B cell (primary cell): ENCODE data around the gene ARHGAP26. TPM values are rescaled to one million over a fixed set of nuclear protein-coding genes. Genes with fewer than 3 reads are reported as not detected.

ENCODE experiments used
- ATAC-seq: fragments of 200-7000 bp; cut with Tn5 transposase; one replicate; pipeline ENCODE4 v1.10.0; 2021; ENCODE audit warnings: low read depth, mild to moderate bottlenecking, moderate number of reproducible peaks, moderate library complexity
- CTCF ChIA-PET: fragments of 350-600 bp; sonication (Branson Sonifier 250); formaldehyde crosslinking; loops from one replicate; lab custom pipeline; 2021; ENCODE audit warnings: antibody characterized with exemption, inconsistent platforms; lab: Charles Lee
- POLR2A ChIA-PET: fragments of 350-600 bp; sonication (Branson Sonifier 250); formaldehyde crosslinking; loops from one replicate; lab custom pipeline; 2021; ENCODE audit warnings: antibody characterized with exemption; lab: Charles Lee
- DNase-seq: peaks from one replicate; pipeline ENCODE4 v3.0.0; 2013
- H2AFZ ChIP-seq: 2 replicates; pipeline ENCODE4 v1.6.1; 2012; ENCODE audit warnings: mild to moderate bottlenecking, low read depth, low read length; ENCODE audit not compliant: insufficient read depth, poor library complexity, severe bottlenecking
- H3K27ac ChIP-seq, 2 donors: 1 replicate in 1 of 2; 2 replicates in 1 of 2; pipeline ENCODE4 v1.5.1; 2012 to 2013; ENCODE audit warnings: low read length in 2 of 2, mild to moderate bottlenecking in 2 of 2, moderate library complexity in 1 of 2
- H3K27me3 ChIP-seq, 4 experiments: fragments of 200-600 bp in 1 of 4; sonication (generic) in 1 of 4; replicated peaks in 1 of 4; 1 replicate in 2 of 4; 2 replicates in 2 of 4; pipeline versions ENCODE4 v1.6.1 to v1.7.0; 2013 to 2016; ENCODE audit warnings: low read length in 3 of 4, mild to moderate bottlenecking in 2 of 4, mixed read lengths in 1 of 4, moderate library complexity in 1 of 4; ENCODE audit not compliant: insufficient read depth in 4 of 4, control insufficient read depth in 3 of 4; ENCODE audit errors: control extremely low read depth in 1 of 4
- H3K36me3 ChIP-seq, 2 experiments: replicated peaks in 1 of 2; 1 replicate in 1 of 2; 2 replicates in 1 of 2; pipeline versions ENCODE4 v1.6.1 to v1.7.1; 2013; ENCODE audit warnings: low read length in 1 of 2; ENCODE audit not compliant: insufficient read depth in 2 of 2, control insufficient read depth in 1 of 2; ENCODE audit errors: control extremely low read depth in 1 of 2, extremely low read depth in 1 of 2
- H3K4me1 ChIP-seq, 2 donors: fragments of 200-600 bp in 1 of 2; sonication (generic) in 1 of 2; 1 replicate in 1 of 2; 2 replicates in 1 of 2; pipeline versions ENCODE4 v1.5.1 to v1.6.1; 2013 to 2017; ENCODE audit warnings: low read length in 2 of 2; ENCODE audit not compliant: control insufficient read depth in 2 of 2, insufficient read depth in 2 of 2
- H3K4me2 ChIP-seq: replicated peaks from 2 replicates; pipeline ENCODE3; 2012; ENCODE audit warnings: mild to moderate bottlenecking, low read depth, low read length; ENCODE audit not compliant: poor library complexity, severe bottlenecking
- H3K4me3 ChIP-seq, 5 experiments: fragments of 200-600 bp in 1 of 5; sonication (generic) in 1 of 5; 1 replicate in 3 of 5; 2 replicates in 2 of 5; pipeline versions ENCODE4 v1.5.1 to v1.7.0; 2011 to 2016; ENCODE audit warnings: low read length in 4 of 5, mild to moderate bottlenecking in 4 of 5, low read depth in 2 of 5, control low read depth in 1 of 5, moderate library complexity in 1 of 5; ENCODE audit not compliant: insufficient read depth in 1 of 5; ENCODE audit errors: control extremely low read depth in 1 of 5, extremely low read depth in 1 of 5
- H3K79me2 ChIP-seq: fragments of 200-600 bp; sonication (generic); one replicate; pipeline ENCODE4 v1.6.0; 2016; ENCODE audit warnings: low read length; ENCODE audit not compliant: control insufficient read depth, insufficient read depth
- H3K9ac ChIP-seq: fragments of 200-600 bp; sonication (generic); 2 replicates; pipeline ENCODE4 v1.6.1; 2017; ENCODE audit warnings: mild to moderate bottlenecking, low read length, moderate library complexity
- H3K9me3 ChIP-seq, 3 donors: one replicate each; pipeline versions ENCODE4 v1.6.1 to v1.7.1; 2013; ENCODE audit warnings: low read length in 2 of 3; ENCODE audit not compliant: control insufficient read depth in 2 of 3, insufficient read depth in 1 of 3; ENCODE audit errors: control extremely low read depth in 1 of 3
- H4K20me1 ChIP-seq: 2 replicates; pipeline ENCODE4 v1.6.0; 2012; ENCODE audit warnings: mild to moderate bottlenecking, low read length; ENCODE audit not compliant: insufficient read depth, control insufficient read depth, poor library complexity, severe bottlenecking
- H3K27ac Mint-ChIP-seq: one replicate; pipeline ENCODE4 v1.8.0; 2021; ENCODE audit warnings: mixed read lengths
- H3K27me3 Mint-ChIP-seq: one replicate; pipeline ENCODE4 v1.8.0; 2021; ENCODE audit warnings: mixed read lengths
- H3K4me1 Mint-ChIP-seq: one replicate; pipeline ENCODE4 v1.8.0; 2021; ENCODE audit warnings: mixed read lengths
- H3K4me3 Mint-ChIP-seq: one replicate; pipeline ENCODE4 v1.8.0; 2021; ENCODE audit warnings: mixed read lengths
- H3K9me3 Mint-ChIP-seq: one replicate; pipeline ENCODE4 v1.8.0; 2022; ENCODE audit warnings: mixed read lengths; ENCODE audit not compliant: insufficient read depth
- CTCF ChIP-seq: fragments of 200-600 bp; IDR thresholded peaks from one replicate; pipeline ENCODE4 v1.8.0; 2022; ENCODE audit warnings: antibody characterized with exemption, mild to moderate bottlenecking
- EZH2 ChIP-seq: IDR thresholded peaks from 2 replicates; pipeline ENCODE4 v1.6.1; 2012; ENCODE audit warnings: borderline replicate concordance, low read depth, mild to moderate bottlenecking, moderate library complexity, low read length; ENCODE audit not compliant: insufficient read depth, poor library complexity, severe bottlenecking
- WGBS: methylation state at CpG from one replicate; pipeline ENCODE4 v1.1.5; 2013; ENCODE audit warnings: missing lambda C conversion rate; ENCODE audit not compliant: insufficient coverage; 5-methylcytosine and 5-hydroxymethylcytosine counted together
- intact Hi-C: fragments of 100-400 bp; cut with micrococcal nuclease; formaldehyde crosslinking; loops from one replicate; pipeline ENCODE4 v1.10.0; 2022
- polyA plus RNA-seq: library from polyadenylated mRNA; depleted of rRNA; stranded (reverse); fragments of >200 nt; gene quantifications from 2 replicates; pipeline ENCODE4 v1.2.3, GENCODE V29; 2012
- total RNA-seq, 2 donors: library from RNA; stranded (reverse); fragments of 120-200 nt in 1 of 2; gene quantifications; 1 replicate in 1 of 2; 2 replicates in 1 of 2; pipeline versions ENCODE4 v1.2.3 to v1.2.4, GENCODE V29; 2013 to 2022

ARHGAP26 gene
- total and polyA plus RNA-seq, 2 donors (not counting 1 experiment from before 2014, with no cell fraction given) = 1.8 to 22.5 TPM

- Histone ChIP-seq H3K27ac (no peak overlapping the region), H3K79me2 (no peaks in the 10 kb centered on the region), H3K9ac (no peak overlapping the region), H3K4me3 (no peak overlapping the region), H3K4me2 (no peak overlapping the region), H3K9me3 (no peaks in the 10 kb centered on the region), H3K4me1 (no peaks in the 10 kb centered on the region), H4K20me1 (no peaks in the 10 kb centered on the region), H3K27me3 (peaks cover 0 to 4% (median 0%) of the 10 kb centered on the region in 4 experiments), H3K36me3 (no peaks in the 10 kb centered on the region), H2AFZ (no peak overlapping the region)
- no peak overlapping the region for H3K27ac Mint-ChIP-seq
- whole genome bisulfite sequencing = 100% methylated on average over 1 of the region's 2 CpGs
- no peaks in the 10 kb centered on the region for H3K9me3 Mint-ChIP-seq
- ChIA-PET POLR2A (no interaction called here), CTCF (interaction anchor here (1.6 to 1.7 kb wide), 2 partner anchors 13 to 20 kb away, joined by 3 to 5 read pairs; no protein-coding TSS in a partner anchor)
- no peaks in the 10 kb centered on the region for H3K4me1 Mint-ChIP-seq
- no peak for DNase-seq
- intact Hi-C loops = no loop called here
- no peak for ATAC-seq
- no peaks in the 10 kb centered on the region for H3K27me3 Mint-ChIP-seq
- TF ChIP-seq CTCF = no peak
- H3K4me3 Mint-ChIP-seq = no peak overlapping the region
These were observed 42.5 kb upstream of the ARHGAP26 start for GRCh38 chr5:142727735-142728047.

GRCh38 chr5:142735323-142736246 lies 34.6 kb upstream of the ARHGAP26 start:
- H3K4me1 Mint-ChIP-seq = peaks cover 7% of the 10 kb centered on the region

More at GRCh38 chr5:142735323-142736246, 34.6 kb upstream of the ARHGAP26 start:
- no peak overlapping the region for H3K27ac ChIP-seq
- ChIA-PET CTCF (interaction anchor here (1.2 to 3.9 kb wide), 5 partner anchors 10 to 153 kb away, joined by 3 to 32 read pairs (median 4); no protein-coding TSS in a partner anchor), POLR2A (no interaction called here)
- no peak for DNase-seq
- ATAC-seq = no peak
- H3K4me3 ChIP-seq = no peak overlapping the region
- peaks cover 3 to 7% of the 10 kb centered on the region in 2 donors for H3K4me1 ChIP-seq
- H3K9me3 Mint-ChIP-seq = no peaks in the 10 kb centered on the region
- no peaks in the 10 kb centered on the region for H3K79me2 ChIP-seq
- H3K4me2 ChIP-seq = no peak overlapping the region
- H3K36me3 ChIP-seq = no peaks in the 10 kb centered on the region
- no peak for TF ChIP-seq CTCF
- no peak for TF ChIP-seq EZH2
- no peaks in the 10 kb centered on the region for H4K20me1 ChIP-seq
- no peak overlapping the region for H2AFZ ChIP-seq
- H3K9ac ChIP-seq = no peak overlapping the region
- peaks cover 0 to 3% (median 0%) of the 10 kb centered on the region in 4 experiments for H3K27me3 ChIP-seq
- no peaks in the 10 kb centered on the region for H3K9me3 ChIP-seq
- H3K4me3 Mint-ChIP-seq = no peak overlapping the region
- intact Hi-C loops = no loop called here
- no peak overlapping the region for H3K27ac Mint-ChIP-seq
- WGBS = 80% methylated on average over 4 of the region's 8 CpGs
- peaks cover 16% of the 10 kb centered on the region for H3K27me3 Mint-ChIP-seq
